Endometrium (tissue), 2 donors: ENCODE results near the gene KLHL30.

Experiments used
- FAIRE-seq: peaks from 2 replicates; lab custom pipeline; 2012; peaks lifted over from hg19 to GRCh38; lab: Jason Lieb, UNC
- donor health status: control.
- donor health status: control.

The KLHL30 gene

DNA sequence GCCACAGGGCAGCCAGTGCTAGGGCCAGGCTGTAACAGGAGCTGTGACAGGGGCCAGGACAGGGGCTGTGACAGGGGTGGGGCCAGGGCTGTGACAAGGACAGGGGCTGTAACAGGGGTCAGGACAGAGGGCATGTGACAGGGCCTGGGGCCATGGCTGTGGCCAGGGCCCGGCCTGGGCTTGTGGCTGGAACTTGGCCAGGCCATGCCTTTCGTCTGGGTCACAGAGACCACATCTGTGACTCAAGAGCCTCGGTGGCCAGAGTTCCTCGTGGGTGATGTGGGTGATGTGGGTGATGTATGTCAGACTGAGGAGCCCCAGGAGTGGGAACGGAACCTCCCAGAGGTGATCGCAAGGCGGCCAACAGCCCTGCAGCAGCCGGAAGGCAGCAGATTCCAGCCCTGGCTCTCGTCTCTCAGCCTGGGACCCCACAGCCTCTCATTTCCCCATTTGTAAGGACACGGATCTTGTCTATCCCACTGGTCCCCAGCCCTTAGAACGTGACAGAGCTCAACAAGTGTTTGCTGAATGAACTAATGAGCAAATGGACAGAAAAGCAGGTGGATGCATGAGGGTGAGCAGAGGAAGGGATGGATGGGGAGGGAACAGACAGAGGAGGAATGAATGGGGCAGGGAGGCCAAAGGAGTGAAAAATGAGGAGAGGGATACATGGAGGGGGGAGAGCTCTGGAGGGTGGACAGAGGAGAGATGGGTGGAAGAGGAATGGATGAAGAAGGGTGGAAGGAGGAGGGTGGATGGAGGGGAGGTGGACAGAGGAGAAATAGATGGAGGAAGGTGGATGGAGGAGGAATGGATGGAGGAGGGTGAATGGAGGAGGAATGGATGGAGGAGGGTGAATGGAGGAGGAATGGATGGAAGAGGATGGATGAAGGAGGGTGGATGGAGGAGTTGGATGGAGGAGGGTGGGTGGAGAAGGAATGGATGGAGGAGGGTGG is 21.0 kb upstream of the KLHL30 start:
- no peak for FAIRE-seq

DNA sequence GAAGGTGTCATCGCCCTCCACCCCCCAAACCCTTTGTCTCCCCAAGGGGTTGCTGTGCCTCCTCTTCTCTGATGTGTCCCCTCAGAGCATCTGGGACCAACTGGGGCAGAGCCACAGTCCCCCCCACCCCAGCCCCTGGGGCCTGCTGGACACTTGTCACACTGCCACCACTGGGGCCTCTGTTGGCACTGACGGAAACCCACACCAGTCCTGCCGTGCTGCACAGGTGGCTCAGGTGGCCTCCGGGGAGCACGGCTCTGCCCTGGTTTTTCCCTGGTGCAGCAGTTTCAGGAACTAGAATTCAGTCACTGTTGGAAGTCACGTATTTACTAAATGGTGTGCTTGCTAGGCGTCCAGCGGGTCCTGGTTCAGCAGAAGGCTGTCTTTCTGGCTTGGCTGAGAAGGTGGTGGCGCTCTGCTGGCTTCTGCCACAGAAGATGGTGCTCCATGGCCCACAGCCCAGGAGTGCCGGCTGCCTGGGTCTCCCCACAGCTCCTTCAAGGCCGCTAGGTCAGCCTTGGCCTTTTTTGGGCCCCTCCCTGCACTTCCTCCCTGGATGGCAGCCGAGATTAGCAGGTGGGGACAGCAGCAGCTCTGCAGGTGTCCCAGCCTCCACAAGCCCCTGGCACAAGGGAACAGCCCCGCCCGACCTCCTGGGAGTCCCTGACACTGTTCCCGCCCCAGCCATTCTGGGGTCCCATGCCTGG is 18.6 kb upstream of the KLHL30 start:
- no peak for FAIRE-seq

DNA sequence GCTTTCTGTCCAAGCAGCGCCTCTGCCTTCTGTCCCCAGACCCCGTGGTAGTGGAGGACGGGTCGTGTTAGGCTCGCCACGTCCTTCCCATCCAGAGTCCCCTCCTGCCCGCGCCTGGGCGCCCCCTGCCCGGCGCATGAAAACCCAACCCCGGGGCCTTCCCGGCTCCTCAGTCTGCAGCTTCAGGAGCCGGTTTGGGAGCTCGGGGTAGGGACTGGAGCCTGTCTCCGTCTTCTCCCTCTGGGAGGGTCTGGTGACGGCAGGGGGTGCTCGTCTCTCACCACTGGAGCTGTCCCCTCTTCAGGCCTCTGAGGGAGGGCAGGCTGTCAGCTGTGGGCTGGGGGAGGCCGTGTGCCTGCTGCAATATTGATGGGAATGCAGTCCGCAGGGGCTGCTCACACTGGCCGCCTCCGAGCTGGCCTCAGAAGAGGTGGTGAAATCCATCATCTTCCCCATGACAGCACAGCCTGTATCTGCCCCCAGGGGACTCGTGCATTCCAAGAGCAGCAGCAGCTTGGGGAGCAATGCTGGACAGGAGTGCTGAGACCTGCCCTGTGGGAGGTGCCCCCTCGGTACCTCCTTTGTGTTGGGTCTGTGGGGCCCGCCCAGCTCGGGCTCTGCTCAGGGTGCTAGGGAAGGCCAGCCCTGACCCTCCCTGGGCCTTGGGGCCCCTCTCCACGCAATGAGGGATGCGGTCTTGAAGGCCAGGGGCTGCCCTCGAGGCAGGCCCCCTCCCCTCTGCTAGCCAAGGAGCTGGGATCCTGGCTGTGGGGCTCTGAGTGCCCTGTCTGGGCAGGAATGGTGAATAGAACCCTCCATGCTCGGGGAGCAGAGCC is 17.8 kb upstream of the KLHL30 start:
- FAIRE-seq: no peak

DNA sequence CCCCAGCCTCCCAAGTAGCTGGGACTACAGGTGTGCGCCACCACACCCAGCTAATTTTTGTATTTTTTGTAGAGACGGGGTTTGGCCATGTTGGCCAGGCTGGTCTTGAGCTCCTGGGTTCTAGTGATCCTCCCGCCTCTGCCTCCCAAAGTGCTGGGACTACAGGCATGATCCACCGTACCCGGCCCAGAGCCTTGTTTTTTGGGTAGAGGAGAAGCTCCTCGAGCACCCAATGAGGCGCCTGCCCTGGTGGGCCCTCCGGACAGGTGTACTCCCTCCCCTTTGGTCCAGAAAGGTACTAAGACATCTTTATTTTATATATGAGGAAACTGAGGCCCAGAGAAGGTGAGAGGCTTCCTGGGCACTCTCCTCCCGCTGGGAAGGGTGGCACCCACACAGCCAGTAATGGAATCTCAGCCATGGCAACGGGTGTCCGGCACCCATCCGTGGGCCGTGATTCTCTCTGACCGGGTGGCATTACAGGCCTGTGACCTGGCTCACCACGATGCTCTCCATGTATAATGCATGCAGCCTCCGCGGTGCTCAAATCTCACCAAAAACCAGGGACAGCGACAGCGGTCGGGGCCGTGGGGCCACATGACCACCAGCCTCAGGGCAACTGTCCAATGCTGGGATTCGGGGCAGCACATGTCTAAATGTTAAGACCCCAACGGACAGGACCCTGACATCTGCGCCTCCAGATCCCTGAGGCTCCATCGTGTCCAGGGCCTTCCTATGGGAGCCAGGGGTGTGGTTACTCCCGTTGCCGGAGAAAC is 16.8 kb upstream of the KLHL30 start:
- no peak for FAIRE-seq

DNA sequence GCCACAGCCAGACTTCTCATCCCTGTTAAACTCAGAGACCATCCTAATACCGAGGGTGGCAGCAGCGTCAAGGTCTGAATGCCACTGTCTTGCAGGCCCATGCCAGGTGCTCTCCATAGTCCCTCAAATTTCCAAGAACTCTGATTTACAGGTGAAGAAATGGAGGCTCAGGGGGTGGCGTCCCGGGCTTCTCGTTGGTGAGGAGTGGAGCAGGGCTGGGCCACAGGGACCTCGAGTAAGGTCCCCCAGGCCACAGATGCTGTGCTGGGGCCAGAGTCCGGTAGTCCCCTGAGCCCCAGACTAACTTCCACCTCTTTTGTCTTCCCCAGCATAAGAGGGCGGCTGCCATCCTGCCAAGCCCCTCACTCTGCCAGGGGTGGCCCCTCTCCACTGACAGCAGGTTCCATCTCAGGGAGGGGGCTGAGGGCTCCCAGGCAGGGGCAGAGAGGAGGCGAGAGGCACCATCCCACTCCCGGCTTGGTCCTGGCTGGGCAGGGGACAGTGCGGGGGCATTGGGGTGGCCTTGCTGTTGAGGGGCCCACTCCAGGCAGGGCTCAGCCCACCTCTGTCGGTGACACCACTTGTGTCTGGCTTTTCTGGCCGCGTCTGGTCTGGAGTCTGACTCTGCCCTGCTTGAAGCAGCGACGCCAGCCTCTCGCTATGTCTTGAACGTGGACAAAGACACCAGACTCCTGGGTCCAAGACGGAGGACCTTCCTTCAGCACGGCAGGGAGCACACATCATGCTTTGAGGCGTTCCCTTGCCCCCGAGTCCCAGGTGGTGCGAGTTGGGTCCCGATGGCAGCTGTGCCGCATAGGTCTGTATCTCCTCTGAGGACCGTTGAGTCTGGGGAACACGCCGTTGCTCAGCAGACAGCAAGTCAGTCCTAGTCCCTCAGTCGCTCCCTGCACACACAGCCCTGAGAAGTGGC is 15.9 kb upstream of the KLHL30 start:
- FAIRE-seq: no peak

DNA sequence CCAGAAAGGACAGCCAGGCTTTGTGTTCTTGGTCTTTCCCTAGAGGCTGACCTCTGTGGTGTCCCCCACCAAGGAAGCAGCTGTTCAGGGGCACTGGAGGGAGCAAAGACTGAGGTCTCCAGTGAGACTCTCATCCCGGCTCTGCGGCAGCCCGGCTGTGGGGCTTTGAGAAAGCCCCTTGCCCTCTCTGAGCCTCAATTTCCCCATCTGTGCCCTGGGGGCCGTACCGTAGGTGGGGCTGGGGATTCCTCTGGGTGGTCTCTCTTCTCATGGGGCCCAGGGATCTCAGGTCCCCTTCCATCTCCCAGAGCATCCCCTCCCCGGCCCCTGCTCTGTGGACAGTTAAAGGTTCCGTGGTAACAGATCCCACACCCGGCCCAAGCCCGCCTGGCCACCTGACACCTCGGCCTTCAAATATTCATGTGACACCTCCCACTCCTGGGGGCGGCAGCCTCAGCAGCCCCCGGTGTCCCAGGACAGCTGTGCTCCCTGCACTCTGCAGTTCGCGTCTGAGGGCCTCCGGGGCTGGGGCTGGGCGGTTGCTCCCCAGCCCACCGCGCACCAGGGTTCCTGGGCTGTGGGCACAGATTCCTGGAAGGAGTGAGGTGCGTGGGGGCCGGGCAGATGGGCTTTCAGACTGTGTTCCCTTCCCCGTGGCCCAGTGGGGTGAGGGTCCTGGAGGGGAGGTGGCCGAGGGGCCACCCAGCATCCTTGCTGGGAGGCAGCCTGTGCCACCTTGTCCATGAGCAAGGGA is 15.1 kb upstream of the KLHL30 start:
- no peak for FAIRE-seq

DNA sequence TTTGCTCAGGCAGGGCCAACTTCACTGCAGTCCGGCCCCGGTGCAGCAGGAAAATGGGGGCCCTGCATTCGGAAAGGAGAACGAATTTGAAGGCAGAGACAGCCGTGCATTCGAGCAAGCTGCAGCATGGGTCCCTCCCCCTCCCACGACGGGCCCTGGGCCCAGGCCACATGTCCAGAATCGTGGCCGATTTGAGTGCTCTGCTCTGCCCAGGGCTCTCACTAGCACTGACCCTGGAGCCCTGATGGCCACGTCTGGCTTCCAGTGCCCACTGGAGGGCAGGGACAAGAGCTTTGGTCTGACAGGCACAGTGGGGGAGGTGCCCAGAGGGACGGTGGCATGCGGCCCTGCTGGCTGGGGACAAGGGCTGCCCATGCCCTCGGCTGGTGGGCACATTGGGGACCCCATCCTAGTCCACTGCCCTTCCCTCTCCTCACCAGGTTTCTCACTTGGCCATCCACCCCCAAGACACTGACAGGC is 14.4 kb upstream of the KLHL30 start:
- FAIRE-seq: no peak

DNA sequence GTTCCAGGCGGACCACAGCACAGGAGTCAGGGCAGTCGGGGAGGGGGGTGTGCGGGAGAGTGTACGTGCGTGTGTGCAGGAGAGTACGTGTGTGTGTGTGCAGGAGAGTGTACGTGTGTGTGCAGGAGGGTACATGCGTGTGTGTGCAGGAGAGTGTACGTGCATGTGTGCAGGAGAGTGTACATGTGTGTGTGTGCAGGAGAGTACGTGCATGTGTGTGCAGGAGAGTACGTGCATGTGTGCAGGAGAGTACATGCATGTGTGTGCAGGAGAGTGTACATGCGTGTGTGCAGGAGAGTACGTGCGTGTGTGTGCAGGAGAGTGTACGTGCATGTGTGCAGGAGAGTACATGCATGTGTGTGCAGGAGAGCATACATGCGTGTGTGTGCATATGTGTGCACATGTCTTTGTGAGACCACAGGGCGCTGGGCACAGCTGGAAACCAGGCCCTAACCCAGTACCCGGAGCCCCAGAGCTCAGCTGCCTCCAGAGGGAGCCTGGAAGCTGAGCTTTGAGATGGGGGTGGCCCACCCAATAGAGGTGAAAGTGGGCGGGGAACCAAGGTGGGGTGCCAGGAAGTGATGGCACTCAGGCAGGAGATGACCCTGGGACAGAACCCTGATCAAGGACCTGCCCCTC is 13.9 kb upstream of the KLHL30 start:
- no peak for FAIRE-seq

DNA sequence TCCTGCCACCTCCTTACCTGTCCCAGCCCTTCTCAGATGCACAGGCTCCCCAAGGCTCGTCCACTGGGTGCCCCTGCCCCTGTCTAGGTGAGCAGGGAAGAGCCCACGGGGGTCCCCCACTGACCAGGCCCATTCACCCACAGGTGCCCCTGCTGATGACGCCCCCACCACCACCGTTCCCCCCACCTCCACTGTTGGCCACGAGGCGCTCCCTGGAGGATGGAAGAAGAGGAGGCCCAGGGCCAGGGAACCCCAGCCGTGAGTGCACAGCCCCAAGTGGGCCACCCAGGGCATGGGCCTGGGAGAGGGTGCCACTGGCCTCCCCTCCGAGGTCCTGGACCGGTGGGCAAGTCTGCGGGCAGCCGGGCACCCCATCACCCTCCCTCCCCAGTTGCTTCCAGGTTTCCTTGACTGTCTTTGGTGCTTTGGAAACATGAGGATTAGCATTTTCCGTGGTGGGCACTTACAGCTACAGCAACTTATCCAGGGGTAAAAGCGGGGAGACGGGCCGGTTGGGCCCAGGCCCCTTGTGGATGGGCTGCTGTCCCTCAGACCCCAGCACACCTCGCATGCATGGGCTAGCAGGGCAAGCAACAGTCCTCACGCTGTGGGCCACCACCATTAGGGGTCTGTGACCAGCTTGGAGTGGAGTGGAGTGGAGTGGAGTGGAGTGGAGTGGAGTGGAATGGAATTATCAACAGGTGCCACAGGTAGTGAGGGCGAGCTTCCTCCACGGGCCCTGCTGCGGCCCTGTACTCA is 13.2 kb upstream of the KLHL30 start:
- FAIRE-seq: no peak

DNA sequence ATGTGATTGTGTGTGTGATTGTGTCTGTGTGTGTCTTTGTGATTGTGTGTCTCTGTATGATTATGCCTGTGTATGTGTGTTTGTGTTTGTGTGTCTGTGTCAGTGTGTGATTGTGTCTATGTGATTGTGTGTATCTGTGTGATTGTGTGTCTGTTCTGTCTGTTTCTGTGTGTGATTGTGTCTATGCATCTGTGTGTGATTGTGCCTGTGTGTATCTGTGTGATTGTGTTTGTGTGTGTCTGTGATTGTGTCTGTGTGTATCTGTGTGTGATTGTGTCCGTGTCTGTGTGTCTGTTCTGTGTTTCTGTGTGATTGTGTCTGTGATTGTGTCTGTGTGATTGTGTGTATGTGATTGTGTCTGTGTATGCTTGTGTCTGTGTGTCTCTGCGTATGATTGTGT is 12.1 kb upstream of the KLHL30 start:
- no peak for FAIRE-seq

DNA sequence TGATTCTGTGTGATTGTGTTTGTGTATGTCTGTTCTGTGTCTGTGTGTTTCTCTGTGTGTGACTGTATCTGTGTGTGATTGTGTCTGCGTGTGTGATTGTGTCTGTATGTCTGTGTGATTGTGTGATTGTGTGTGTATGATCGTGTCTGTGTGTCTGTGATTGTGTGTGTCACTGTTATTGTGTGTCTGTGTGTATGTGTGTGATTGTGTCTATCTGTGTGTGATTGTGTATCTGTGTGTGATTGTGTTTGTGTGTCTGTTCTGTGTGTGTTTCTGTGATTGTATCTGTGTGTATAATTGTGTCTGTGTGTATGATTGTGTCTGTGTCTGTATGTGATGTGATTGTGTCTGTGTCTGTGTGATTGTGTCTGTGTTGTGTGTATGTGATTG is 11.7 kb upstream of the KLHL30 start:
- no peak for FAIRE-seq

DNA sequence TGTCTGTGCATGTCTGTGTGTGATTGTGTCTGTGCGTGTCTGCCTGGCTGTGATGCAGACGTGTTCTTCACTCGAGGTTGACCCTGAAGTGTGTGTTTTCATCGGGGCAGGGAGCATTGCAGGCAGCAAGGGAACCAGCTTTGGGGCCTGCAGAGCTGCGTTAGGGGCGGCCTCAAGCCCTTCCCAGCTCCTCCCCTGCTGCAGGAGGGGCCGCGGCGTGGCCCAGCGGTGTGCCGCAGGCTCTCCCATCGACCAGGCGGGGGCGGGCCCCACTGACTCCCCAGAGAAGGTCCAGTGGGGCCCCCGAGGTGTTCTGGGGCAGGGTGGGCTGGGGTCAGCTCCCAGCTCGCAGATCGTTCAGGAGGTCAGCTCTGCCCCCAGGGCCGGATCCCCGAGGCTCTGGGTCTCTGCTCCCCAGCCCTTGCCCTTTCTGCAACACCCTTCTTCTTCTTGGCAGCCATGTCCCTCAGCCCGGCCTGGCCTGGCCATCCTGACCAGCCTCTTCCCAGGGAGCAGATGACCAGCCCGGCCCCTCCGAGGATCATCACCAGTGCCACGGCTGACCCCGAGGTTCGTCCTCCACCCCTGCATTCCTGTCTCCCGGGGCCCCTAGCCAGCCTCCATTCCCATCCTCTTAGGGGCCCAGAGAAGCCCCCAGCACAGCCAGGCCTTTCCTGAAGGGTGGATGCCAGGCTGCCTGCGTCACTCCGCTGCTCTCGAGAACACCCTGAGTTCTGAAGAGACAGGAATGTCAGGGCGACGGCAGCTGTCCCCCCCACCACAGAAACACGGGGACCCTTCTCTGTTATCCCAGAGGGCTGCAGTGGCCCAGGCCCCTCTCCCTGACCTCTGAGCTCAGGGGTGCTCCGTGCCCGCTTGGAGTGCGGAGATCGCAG is 11.1 kb upstream of the KLHL30 start:
- no peak for FAIRE-seq

DNA sequence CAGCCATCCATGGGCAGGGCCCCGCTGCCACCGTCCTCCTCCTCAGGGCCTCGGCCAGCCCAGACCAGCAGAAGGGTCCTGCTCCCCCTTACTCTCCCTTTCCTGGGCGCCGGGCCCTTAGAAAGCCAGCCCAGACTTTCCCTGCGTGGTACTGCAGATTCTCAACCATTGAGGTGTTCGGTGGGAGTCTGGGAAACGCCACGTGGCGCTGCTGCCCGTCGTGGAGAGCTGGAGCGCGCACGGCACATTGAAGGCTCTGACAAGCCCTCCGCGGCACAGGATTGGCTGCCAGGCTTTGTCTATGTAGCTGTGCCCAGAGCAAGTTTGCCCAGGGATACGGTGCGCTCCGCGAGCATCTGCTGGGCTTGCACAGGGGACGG is 10.4 kb upstream of the KLHL30 start:
- no peak for FAIRE-seq

DNA sequence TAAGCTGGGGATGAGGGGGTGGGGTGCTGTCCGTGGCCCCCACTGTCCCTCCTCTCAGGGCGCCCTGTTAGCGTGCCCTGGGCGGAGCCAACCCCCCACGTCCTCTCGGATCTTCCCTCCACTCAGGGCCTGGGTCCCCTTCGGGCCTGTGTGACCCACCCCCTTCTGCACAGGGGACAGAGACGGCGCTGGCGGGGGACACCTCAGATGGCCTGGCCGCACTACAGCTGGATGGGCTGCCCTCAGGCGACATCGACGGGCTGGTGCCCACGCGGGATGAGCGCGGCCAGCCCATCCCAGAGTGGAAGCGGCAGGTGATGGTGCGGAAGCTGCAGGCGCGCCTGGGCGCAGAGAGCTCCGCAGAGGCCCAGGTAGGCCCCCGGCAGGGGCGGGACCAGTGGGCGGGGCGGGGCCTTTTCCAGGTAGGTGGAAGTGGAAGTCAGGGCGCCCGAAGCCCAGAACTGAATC is 9.9 kb upstream of the KLHL30 start:
- FAIRE-seq: no peak

DNA sequence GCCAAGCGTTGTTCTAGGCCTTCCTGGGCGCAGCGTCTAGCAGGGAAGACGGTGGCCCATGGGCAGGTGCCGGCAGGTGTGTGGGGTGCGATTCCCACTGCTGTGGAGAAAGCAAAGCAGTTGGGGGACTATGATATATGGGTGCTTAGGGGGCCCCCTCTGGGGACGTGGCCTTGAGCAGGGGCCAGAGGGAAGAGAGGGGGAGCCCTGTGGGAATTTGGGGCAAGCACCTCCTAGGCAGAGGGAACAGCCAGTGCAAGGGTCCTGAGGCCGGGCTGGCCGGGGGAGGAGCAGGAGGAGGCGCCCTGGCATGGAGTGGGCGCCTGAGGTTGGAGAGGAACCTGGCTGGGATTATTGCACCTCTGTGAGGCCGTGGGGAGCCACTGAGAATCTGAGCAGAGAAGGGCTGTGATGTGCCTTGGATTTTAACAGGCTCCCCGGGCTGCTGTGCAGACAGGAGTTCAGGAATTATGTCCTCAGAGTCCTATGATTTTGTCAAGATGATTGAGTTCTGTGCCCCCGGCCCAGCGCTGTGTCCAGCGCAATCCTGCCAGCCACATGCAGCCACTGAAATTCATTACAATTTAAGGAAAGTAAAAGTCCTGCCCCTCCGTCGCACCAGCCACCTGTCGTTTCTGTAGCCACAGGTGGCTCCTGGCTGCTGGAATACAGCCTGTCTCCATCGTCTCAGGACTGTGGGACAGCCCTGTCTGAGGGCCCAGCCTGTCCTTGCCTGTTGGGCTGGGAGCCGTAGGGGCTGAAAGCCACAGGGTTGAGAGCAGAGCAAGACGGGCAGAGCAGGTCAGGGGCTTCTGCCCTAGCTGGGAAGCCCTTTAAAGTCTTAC is 9.1 kb upstream of the KLHL30 start:
- FAIRE-seq: no peak

DNA sequence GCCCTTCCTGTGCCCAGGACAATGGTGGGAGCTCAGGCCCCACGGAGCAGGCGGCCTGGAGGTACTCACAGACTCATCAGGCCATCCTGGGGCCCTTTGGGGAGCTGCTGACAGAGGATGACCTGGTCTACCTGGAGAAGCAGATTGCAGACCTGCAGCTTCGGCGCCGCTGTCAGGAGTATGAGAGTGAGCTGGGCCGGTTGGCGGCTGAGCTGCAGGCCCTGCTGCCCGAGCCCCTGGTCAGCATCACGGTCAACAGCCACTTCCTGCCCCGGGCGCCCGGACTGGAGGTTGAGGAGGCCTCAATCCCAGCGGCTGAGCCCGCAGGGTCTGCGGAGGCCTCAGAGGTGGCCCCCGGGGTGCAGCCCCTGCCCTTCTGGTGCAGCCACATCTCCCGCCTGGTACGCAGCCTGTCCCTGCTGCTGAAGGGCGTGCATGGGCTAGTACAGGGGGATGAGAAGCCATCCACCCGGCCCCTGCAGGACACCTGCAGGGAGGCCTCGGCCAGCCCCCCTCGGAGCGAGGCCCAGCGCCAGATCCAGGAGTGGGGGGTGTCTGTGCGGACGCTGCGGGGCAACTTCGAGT is 8.3 kb upstream of the KLHL30 start:
- no peak for FAIRE-seq
